Panc1 (cell line): ENCODE measurements around the gene F13A1. TPM values are rescaled to one million over a fixed set of nuclear protein-coding genes. Genes with fewer than 3 reads are reported as not detected.

Source experiments
- ATAC-seq: fragments of 200-7000 bp; cut with Tn5 transposase; 2 replicates; pipeline ENCODE4 v1.9.1; 2020; ENCODE audit warnings: mild to moderate bottlenecking, moderate library complexity
- BruUV-seq: library from RNA; stranded (reverse); fragments of 400-500 nt; replicated peaks from 2 replicates; lab custom pipeline; 2021; lab: Mats Ljungman, UMichigan
- CTCF ChIA-PET: fragments of 300-600 bp; sonication (Branson Sonifier 250); formaldehyde crosslinking; loops from one replicate; lab custom pipeline; 2022; ENCODE audit warnings: antibody characterized with exemption; lab: Charles Lee
- POLR2A ChIA-PET: fragments of 300-600 bp; sonication (Branson Sonifier 250); formaldehyde crosslinking; loops from one replicate; lab custom pipeline; 2022; ENCODE audit warnings: antibody characterized with exemption; lab: Charles Lee
- DNase-seq: peaks from one replicate; pipeline ENCODE4 v3.0.0-alpha.2; 2010; ENCODE audit warnings: low read depth, low spot score
- H3K27ac ChIP-seq: 2 replicates; pipeline ENCODE4 v1.5.1; 2011; ENCODE audit warnings: mild to moderate bottlenecking, low read length, inconsistent platforms
- H3K27me3 ChIP-seq: fragments of 200-500 bp; sonication (Bioruptor generic); 2 replicates; pipeline ENCODE4 v1.6.0; 2014; ENCODE audit warnings: low read length, inconsistent platforms; ENCODE audit not compliant: control insufficient read depth, insufficient read depth
- H3K36me3 ChIP-seq: fragments of 200-500 bp; sonication (Bioruptor generic); 2 replicates; pipeline ENCODE4 v1.5.1; 2014; ENCODE audit warnings: inconsistent platforms, mild to moderate bottlenecking, low read length, moderate library complexity; ENCODE audit not compliant: control insufficient read depth, insufficient read depth
- H3K4me1 ChIP-seq: 2 replicates; pipeline ENCODE4 v1.5.1; 2011; ENCODE audit warnings: inconsistent platforms, mild to moderate bottlenecking, low read length, moderate library complexity; ENCODE audit not compliant: control insufficient read depth, insufficient read depth
- H3K4me3 ChIP-seq, 2 experiments: 2 replicates each; pipeline ENCODE4 v1.5.1; 2011 to 2012; ENCODE audit warnings: low read depth in 2 of 2, low read length in 2 of 2, mild to moderate bottlenecking in 2 of 2, inconsistent platforms in 1 of 2, moderate library complexity in 1 of 2
- H3K9me3 ChIP-seq: fragments of 200-500 bp; sonication (Bioruptor generic); 2 replicates; pipeline ENCODE4 v1.5.1; 2014; ENCODE audit warnings: low read depth, mild to moderate bottlenecking, inconsistent platforms, low read length, moderate library complexity; ENCODE audit not compliant: control insufficient read depth, insufficient read depth
- POLR2AphosphoS5 ChIP-seq: IDR thresholded peaks from 2 replicates; pipeline ENCODE4 v1.6.1; 2012; ENCODE audit warnings: mild to moderate bottlenecking, low read depth, low read length, moderate library complexity
- TCF7L2 ChIP-seq: IDR thresholded peaks from 2 replicates; pipeline ENCODE4 v1.6.1; 2011; ENCODE audit warnings: mild to moderate bottlenecking, low read depth, low read length, inconsistent platforms
- in situ Hi-C: cut with HindIII; loops from 2 replicates; pipeline ENCODE4 v1.10.0; 2016; ENCODE audit warnings: low sequenced_read_pairs, low pct_unique_long_range_greater_than_20kb
- intact Hi-C: fragments of 100-400 bp; cut with micrococcal nuclease; formaldehyde crosslinking; loops from one replicate; pipeline ENCODE4 v1.10.0; 2022; ENCODE audit not compliant: unreplicated experiment
- total RNA-seq: library from RNA; stranded (reverse); gene quantifications from one replicate; pipeline ENCODE4 v1.2.1, GENCODE V29; 2021; ENCODE audit not compliant: unreplicated experiment
- TF ChIP-seq, protein P1 (sequence below), 2 experiments: IDR thresholded peaks; 2 replicates each; pipeline ENCODE4 v1.6.1; 2011 to 2012; ENCODE audit warnings: low read depth in 2 of 2, control low read depth in 1 of 2, low read length in 1 of 2, mild to moderate bottlenecking in 1 of 2, moderate library complexity in 1 of 2; ENCODE audit not compliant: insufficient read depth in 1 of 2
- TF ChIP-seq, protein P2 (sequence below): fragments of 450-650 bp; IDR thresholded peaks from 2 replicates; pipeline ENCODE4 v1.5.1; 2017; ENCODE audit warnings: mild to moderate bottlenecking

F13A1 gene
- total RNA-seq, 1 experiment from 2014 or later, result 0.26 TPM

DNA sequence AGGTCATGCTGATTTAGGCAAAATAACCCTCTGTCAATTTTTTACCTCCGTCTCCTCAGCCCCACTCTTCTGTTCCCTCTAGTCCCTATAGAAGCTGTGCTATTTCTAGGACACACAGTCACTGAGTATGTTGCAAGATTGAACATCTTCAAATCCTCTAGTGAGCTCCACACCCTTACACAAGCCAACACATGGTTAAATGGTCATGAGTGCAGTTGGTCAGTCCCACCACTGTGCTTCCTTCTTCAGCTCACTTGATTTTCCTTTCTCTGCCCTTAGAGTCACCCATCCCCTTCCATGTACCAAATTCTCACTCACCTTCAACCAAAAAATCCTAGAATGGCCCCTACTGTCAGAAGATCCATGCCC lies 48.2 kb upstream of the F13A1 start:
- H3K4me1 ChIP-seq, result no peaks in the 10 kb centered on the region

DNA sequence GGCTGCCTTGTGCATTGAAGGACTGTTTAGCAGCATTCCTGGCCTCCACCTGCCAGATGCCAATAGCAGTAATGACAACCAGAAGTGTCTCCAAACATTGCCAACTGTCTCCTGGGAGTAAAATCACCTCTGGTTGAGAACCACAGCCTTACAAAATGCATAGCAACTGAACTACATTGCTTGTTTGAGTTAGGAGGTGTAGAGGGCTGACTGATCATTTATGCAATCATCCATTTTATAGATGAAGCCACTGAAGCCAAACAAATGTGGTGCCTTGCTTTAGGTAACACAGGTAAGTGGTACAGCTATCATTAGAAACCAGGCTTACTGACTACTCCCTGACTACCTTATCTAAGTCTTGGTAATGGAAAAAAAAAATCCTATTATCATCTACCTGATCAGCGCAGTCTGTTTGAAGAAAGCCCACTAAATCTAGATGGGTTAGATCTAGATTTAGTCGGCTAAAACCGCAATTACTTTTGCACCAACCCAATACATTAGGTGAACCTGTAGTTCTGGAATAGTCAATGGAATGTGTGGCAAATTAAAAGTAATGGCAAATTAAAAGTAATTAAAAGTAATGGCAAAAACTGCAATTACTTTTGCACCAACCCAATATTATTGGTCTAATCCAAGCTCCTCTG lies 47.7 kb upstream of the F13A1 start:
- no peak overlapping the region for H3K27ac ChIP-seq
- in situ Hi-C loops (no loop called here), intact Hi-C loops (no loop called here)
- ChIA-PET POLR2A (no interaction called here), CTCF (no interaction called here)
- no peaks in the 10 kb centered on the region for H3K9me3 ChIP-seq
- H3K4me1 ChIP-seq, result no peaks in the 10 kb centered on the region
- H3K4me3 ChIP-seq, result no peak overlapping the region
- no peak for ATAC-seq
- TF ChIP-seq TCF7L2 (no peak), POLR2AphosphoS5 (no peak)
- TF ChIP-seq, protein P1, sequence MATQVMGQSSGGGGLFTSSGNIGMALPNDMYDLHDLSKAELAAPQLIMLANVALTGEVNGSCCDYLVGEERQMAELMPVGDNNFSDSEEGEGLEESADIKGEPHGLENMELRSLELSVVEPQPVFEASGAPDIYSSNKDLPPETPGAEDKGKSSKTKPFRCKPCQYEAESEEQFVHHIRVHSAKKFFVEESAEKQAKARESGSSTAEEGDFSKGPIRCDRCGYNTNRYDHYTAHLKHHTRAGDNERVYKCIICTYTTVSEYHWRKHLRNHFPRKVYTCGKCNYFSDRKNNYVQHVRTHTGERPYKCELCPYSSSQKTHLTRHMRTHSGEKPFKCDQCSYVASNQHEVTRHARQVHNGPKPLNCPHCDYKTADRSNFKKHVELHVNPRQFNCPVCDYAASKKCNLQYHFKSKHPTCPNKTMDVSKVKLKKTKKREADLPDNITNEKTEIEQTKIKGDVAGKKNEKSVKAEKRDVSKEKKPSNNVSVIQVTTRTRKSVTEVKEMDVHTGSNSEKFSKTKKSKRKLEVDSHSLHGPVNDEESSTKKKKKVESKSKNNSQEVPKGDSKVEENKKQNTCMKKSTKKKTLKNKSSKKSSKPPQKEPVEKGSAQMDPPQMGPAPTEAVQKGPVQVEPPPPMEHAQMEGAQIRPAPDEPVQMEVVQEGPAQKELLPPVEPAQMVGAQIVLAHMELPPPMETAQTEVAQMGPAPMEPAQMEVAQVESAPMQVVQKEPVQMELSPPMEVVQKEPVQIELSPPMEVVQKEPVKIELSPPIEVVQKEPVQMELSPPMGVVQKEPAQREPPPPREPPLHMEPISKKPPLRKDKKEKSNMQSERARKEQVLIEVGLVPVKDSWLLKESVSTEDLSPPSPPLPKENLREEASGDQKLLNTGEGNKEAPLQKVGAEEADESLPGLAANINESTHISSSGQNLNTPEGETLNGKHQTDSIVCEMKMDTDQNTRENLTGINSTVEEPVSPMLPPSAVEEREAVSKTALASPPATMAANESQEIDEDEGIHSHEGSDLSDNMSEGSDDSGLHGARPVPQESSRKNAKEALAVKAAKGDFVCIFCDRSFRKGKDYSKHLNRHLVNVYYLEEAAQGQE (IDR thresholded peaks at IDR 0.05; ENCODE audit: insufficient read depth in 1 of 2, low read depth in 2 of 2, low read length in 1 of 2), result no peak
- TF ChIP-seq, protein P2, sequence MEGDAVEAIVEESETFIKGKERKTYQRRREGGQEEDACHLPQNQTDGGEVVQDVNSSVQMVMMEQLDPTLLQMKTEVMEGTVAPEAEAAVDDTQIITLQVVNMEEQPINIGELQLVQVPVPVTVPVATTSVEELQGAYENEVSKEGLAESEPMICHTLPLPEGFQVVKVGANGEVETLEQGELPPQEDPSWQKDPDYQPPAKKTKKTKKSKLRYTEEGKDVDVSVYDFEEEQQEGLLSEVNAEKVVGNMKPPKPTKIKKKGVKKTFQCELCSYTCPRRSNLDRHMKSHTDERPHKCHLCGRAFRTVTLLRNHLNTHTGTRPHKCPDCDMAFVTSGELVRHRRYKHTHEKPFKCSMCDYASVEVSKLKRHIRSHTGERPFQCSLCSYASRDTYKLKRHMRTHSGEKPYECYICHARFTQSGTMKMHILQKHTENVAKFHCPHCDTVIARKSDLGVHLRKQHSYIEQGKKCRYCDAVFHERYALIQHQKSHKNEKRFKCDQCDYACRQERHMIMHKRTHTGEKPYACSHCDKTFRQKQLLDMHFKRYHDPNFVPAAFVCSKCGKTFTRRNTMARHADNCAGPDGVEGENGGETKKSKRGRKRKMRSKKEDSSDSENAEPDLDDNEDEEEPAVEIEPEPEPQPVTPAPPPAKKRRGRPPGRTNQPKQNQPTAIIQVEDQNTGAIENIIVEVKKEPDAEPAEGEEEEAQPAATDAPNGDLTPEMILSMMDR, result no peak
- no peak for DNase-seq
- H3K36me3 ChIP-seq, result no peaks in the 10 kb centered on the region
- H3K27me3 ChIP-seq, result no peaks in the 10 kb centered on the region
- BruUV-seq, result no TSS peak

More for the DNA sequence above, 48.2 kb upstream of the F13A1 start:
- in situ Hi-C loops (no loop called here), intact Hi-C loops (no loop called here)
- DNase-seq, result no peak
- no peak overlapping the region for H3K27ac ChIP-seq
- TF ChIP-seq, protein P2, result no peak
- no peak for TF ChIP-seq POLR2AphosphoS5
- TF ChIP-seq, protein P1 (IDR thresholded peaks at IDR 0.05; ENCODE audit: insufficient read depth in 1 of 2, low read depth in 2 of 2, low read length in 1 of 2), result no peak
- H3K27me3 ChIP-seq, result no peaks in the 10 kb centered on the region
- POLR2A ChIA-PET, result no interaction called here
- H3K4me3 ChIP-seq, result no peak overlapping the region
- CTCF ChIA-PET, result no interaction called here
- no peaks in the 10 kb centered on the region for H3K36me3 ChIP-seq
- BruUV-seq, result no TSS peak
- H3K9me3 ChIP-seq, result no peaks in the 10 kb centered on the region
- ATAC-seq, result no peak
